ENCODE results near the gene EML4. TPM values are rescaled to one million over a fixed set of nuclear protein-coding genes. Genes with fewer than 3 reads are reported as not detected.

The EML4 gene
- total and polyA plus RNA-seq, 2 of the 13 experiments (the other 11 are each of a cell fraction or from before 2014, with no cell fraction given), result 243 to 476 TPM

DNA sequence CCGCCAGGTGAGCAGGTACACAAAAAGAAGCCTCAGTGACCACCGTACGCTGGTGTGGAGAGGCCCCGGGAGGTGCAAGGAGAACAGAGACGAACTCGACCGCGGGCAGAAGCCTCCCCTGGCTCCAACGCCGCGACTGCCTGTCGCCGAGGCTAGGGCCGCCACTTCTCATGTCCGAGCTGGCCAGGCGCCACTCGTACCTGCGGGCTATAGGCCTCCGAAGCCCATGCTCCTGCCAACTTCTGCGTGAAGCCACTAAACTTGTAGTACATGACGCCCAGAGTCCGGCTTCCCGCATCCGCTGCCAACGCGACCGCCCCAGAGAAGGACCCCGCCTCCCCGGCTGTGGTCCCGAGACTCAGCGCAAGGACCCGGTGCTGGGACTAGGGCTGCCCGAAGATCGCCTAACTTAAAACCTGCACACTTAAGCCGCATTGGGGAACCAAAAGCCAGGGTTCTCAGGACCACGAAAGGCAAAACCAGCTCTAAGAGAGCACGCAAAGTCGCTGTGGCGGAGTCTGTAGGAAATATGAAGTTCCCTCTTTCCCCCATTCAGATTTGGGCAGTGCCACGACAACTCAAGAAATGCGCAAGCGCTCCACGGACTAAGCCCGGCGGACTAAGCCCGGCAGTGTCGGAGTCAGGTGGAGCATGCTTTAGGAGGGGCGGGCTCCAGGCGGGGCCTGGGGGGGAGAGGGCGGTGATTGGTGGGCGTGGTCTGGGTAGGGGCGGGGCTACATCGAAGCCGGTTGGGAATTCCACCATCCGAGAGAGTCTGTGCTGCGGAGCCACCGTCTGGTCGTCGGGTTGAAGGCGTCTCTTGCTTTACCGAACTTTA lies 192.0 kb downstream of the EML4 start, which contains the start of gene COX7A2L (continued):
- TF ChIP-seq ZZZ3 (CRISPR knock-in tag; IDR thresholded peaks at IDR 0.05; ENCODE audit: borderline replicate concordance) (no peak), DNMT3B (CRISPR knock-in tag; conservative IDR thresholded peaks at IDR 0.05) (peak; percentile 81; the same call in 1 of the 2 replicates), DR1 (CRISPR knock-in tag; IDR thresholded peaks at IDR 0.05) (0 out of 2 replicates have a peak, but pooled peaks have one; percentile 66), KAT7 (CRISPR knock-in tag; IDR thresholded peaks at IDR 0.05; ENCODE audit: borderline replicate concordance) (no peak; the same call in none of the 2 replicates), NR2C2 (CRISPR knock-in tag; IDR thresholded peaks at IDR 0.05; ENCODE audit: borderline replicate concordance) (no peak), KLF6 (CRISPR knock-in tag; IDR thresholded peaks at IDR 0.05) (0 out of 2 replicates have a peak, but pooled peaks have one; percentile 76), ATF5 (CRISPR knock-in tag; IDR thresholded peaks at IDR 0.05; ENCODE audit: low read depth) (0 out of 2 replicates have a peak, but pooled peaks have one; percentile 30), CBX5 (CRISPR knock-in tag; IDR thresholded peaks at IDR 0.05; ENCODE audit: borderline replicate concordance) (no peak), SNAPC5 (CRISPR knock-in tag; IDR thresholded peaks at IDR 0.05; ENCODE audit: borderline replicate concordance) (no peak), ZNF34 (CRISPR knock-in tag; IDR thresholded peaks at IDR 0.05; ENCODE audit: borderline replicate concordance) (no peak), ZSCAN30 (CRISPR knock-in tag; IDR thresholded peaks at IDR 0.05) (no peak), PLSCR1 (CRISPR knock-in tag; IDR thresholded peaks at IDR 0.05; ENCODE audit: borderline replicate concordance) (no peak; the same call in 1 of the 2 replicates), SAFB2 (CRISPR knock-in tag; IDR thresholded peaks at IDR 0.05; ENCODE audit: borderline replicate concordance, low read depth) (no peak; the same call in 1 of the 2 replicates), ZNF674 (CRISPR knock-in tag; IDR thresholded peaks at IDR 0.05; ENCODE audit: low read depth) (no peak), ZNF33A (CRISPR knock-in tag; IDR thresholded peaks at IDR 0.05; ENCODE audit: borderline replicate concordance) (no peak), RXRB (CRISPR knock-in tag; IDR thresholded peaks at IDR 0.05; ENCODE audit: borderline replicate concordance) (peak; percentile 41; the same call in 1 of the 2 replicates), ZEB1 (IDR thresholded peaks at IDR 0.05; ENCODE audit: insufficient replicate concordance, low read depth) (no peak), BORCS8-MEF2B (CRISPR knock-in tag; IDR thresholded peaks at IDR 0.05) (peak; percentile 54; the same call in 1 of the 2 replicates)
- TF ChIP-seq, protein P1, sequence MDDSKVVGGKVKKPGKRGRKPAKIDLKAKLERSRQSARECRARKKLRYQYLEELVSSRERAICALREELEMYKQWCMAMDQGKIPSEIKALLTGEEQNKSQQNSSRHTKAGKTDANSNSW (CRISPR knock-in tag; IDR thresholded peaks at IDR 0.05; ENCODE audit: borderline replicate concordance), result no peak
- TF ChIP-seq, protein P2, sequence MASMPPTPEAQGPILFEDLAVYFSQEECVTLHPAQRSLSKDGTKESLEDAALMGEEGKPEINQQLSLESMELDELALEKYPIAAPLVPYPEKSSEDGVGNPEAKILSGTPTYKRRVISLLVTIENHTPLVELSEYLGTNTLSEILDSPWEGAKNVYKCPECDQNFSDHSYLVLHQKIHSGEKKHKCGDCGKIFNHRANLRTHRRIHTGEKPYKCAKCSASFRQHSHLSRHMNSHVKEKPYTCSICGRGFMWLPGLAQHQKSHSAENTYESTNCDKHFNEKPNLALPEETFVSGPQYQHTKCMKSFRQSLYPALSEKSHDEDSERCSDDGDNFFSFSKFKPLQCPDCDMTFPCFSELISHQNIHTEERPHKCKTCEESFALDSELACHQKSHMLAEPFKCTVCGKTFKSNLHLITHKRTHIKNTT (CRISPR knock-in tag; IDR thresholded peaks at IDR 0.05), result no peak
- TF ChIP-seq, protein P3, sequence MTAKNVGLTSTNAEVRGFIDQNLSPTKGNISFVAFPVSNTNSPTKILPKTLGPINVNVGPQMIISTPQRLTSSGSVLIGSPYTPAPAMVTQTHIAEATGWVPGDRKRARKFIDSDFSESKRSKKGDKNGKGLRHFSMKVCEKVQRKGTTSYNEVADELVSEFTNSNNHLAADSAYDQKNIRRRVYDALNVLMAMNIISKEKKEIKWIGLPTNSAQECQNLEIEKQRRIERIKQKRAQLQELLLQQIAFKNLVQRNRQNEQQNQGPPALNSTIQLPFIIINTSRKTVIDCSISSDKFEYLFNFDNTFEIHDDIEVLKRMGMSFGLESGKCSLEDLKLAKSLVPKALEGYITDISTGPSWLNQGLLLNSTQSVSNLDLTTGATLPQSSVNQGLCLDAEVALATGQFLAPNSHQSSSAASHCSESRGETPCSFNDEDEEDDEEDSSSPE (CRISPR knock-in tag; IDR thresholded peaks at IDR 0.05), result no peak; the same call in 1 of the 2 replicates
- TF ChIP-seq, protein P4, sequence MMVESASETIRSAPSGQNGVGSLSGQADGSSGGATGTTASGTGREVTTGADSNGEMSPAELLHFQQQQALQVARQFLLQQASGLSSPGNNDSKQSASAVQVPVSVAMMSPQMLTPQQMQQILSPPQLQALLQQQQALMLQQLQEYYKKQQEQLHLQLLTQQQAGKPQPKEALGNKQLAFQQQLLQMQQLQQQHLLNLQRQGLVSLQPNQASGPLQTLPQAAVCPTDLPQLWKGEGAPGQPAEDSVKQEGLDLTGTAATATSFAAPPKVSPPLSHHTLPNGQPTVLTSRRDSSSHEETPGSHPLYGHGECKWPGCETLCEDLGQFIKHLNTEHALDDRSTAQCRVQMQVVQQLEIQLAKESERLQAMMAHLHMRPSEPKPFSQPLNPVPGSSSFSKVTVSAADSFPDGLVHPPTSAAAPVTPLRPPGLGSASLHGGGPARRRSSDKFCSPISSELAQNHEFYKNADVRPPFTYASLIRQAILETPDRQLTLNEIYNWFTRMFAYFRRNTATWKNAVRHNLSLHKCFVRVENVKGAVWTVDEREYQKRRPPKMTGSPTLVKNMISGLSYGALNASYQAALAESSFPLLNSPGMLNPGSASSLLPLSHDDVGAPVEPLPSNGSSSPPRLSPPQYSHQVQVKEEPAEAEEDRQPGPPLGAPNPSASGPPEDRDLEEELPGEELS (CRISPR knock-in tag; IDR thresholded peaks at IDR 0.05), result no peak; the same call in none of the 2 replicates

Measured in HepG2 (cell line).